ENCODE data around the gene SLC25A36. TPM values are rescaled to one million over a fixed set of nuclear protein-coding genes. Genes with fewer than 3 reads are reported as not detected.

Gene SLC25A36
- total RNA-seq, 1 donor from 2014 or later, result 56.0 TPM

GRCh38 chr3:141019244-141019643 is 77.6 kb downstream of the SLC25A36 start:
- no peak for DNase-seq (ENCODE audit: extremely low spot score in 2 of 2)
- TF ChIP-seq CTCF (IDR thresholded peaks at IDR 0.05) (no peak), POLR2A (IDR thresholded peaks at IDR 0.05) (no peak), POLR2AphosphoS5 (IDR thresholded peaks at IDR 0.05; ENCODE audit: insufficient read depth in 1 of 2, low read depth in 1 of 2) (no peak)
- Histone ChIP-seq H3K36me3 (no peaks in the 10 kb centered on the region), H3K9me3 (no peaks in the 10 kb centered on the region), H3K27me3 (no peaks in the 10 kb centered on the region), H3K27ac (no peak overlapping the region), H3K4me1 (no peaks in the 10 kb centered on the region), H3K4me3 (no peak overlapping the region)
- intact Hi-C loops (cut with DNase I), result no loop called here

- H3K4me1 ChIP-seq, result no peaks in the 10 kb centered on the region
- no peaks in the 10 kb centered on the region for H3K36me3 ChIP-seq
- DNase-seq (ENCODE audit: extremely low spot score in 2 of 2), result no peak
- TF ChIP-seq POLR2AphosphoS5 (IDR thresholded peaks at IDR 0.05; ENCODE audit: insufficient read depth in 1 of 2, low read depth in 1 of 2) (no peak), POLR2A (IDR thresholded peaks at IDR 0.05) (no peak), CTCF (IDR thresholded peaks at IDR 0.05) (no peak)
- intact Hi-C loops (cut with DNase I), result no loop called here
- H3K27ac ChIP-seq, result no peak overlapping the region
- H3K27me3 ChIP-seq, result no peaks in the 10 kb centered on the region
- H3K4me3 ChIP-seq, result no peak overlapping the region
- H3K9me3 ChIP-seq, result no peaks in the 10 kb centered on the region
Observed at GRCh38 chr3:141020143-141020830, 78.7 kb downstream of the SLC25A36 start.

- Histone ChIP-seq H3K27me3 (no peaks in the 10 kb centered on the region), H3K9me3 (no peaks in the 10 kb centered on the region), H3K4me1 (no peaks in the 10 kb centered on the region), H3K27ac (no peak overlapping the region), H3K4me3 (no peak overlapping the region), H3K36me3 (no peaks in the 10 kb centered on the region)
- TF ChIP-seq CTCF (IDR thresholded peaks at IDR 0.05) (no peak), POLR2A (IDR thresholded peaks at IDR 0.05) (no peak), POLR2AphosphoS5 (IDR thresholded peaks at IDR 0.05; ENCODE audit: insufficient read depth in 1 of 2, low read depth in 1 of 2) (no peak)
- intact Hi-C loops (cut with DNase I), result no loop called here
- DNase-seq (ENCODE audit: extremely low spot score in 2 of 2), result no peak
Observed at GRCh38 chr3:141021261-141021660, 79.6 kb downstream of the SLC25A36 start.

Other genes starting within 250 kb of the SLC25A36 start
- gene SPSB4, start 109.5 kb downstream of the SLC25A36 start, total RNA-seq, result 0.98 TPM

Data from vagina (tissue), 2 donors.